AG08395 (cell line): Measurements from ENCODE around the gene RNF207.

Experiments
- DNase-seq: peaks from one replicate; pipeline ENCODE4 v3.0.0; 2012; ENCODE audit warnings: mixed read lengths, low spot score

RNF207 gene

DNA sequence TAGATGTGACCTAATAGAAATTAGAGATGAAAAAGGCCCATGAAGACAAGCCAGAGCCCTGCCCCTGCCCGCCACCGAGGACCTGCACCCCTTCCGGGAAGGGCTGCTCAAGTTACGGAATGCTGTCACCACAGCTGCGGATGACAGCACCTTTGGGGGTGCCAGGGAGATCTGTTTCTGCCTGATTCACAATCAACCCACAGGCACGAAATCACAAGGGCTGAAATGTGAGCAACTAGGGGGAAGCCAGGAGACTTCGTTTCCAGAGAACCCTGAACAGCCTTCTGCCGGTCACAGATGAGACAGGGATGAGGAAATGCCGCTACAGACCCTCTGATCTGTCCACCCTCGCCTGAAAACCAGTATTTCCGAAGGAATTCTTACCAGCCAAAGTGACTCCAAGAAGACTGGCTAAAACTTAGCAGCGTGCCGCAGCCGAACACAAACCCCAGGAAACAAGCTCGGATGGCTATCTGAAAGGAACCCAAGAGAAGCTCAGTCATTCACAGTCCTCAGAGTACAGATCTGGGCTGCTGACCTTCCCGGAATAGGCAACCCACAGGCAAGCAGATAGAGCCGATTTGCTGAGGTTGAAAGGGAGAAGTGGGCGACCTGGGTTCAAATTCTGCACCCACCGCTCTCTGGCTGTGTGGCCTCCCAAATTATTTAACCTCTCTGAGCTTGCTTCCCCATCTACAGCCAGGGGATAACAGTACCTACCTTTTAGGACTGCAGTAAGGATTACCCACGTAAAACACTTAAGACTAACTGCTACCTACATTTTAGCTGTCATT, 28.8 kb downstream of the RNF207 start:
- no peak for DNase-seq

DNA sequence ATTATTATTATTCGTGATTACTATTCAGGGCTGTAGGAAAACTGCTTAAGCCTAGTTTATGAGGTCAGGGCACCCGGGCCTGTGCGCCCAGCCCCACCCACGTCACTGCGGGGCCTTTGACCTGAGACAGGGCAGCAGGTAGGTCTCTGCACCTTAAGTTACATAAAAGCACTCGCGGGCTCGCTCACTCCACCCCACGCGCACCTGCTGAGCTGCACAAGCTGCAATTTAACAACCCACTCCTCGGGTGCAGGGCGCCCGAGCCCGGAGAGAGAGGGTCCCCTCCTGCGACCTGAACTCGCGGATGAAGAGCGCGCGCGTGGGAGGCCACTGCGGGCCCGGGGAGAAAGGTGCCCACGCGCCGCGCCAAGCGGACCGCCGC, 29.4 kb downstream of the RNF207 start:
- DNase-seq: no peak

- DNase-seq: no peak
Observed at GRCh38 chr1:6237093-6237492, 31.2 kb downstream of the RNF207 start.

- DNase-seq: no peak
Observed at GRCh38 chr1:6239213-6239752, 33.4 kb downstream of the RNF207 start.

GRCh38 chr1:6239950-6240768, 34.2 kb downstream of the RNF207 start:
- DNase-seq: peak; percentile 68

- no peak for DNase-seq
Observed at GRCh38 chr1:6241107-6241886, 35.4 kb downstream of the RNF207 start.

DNA sequence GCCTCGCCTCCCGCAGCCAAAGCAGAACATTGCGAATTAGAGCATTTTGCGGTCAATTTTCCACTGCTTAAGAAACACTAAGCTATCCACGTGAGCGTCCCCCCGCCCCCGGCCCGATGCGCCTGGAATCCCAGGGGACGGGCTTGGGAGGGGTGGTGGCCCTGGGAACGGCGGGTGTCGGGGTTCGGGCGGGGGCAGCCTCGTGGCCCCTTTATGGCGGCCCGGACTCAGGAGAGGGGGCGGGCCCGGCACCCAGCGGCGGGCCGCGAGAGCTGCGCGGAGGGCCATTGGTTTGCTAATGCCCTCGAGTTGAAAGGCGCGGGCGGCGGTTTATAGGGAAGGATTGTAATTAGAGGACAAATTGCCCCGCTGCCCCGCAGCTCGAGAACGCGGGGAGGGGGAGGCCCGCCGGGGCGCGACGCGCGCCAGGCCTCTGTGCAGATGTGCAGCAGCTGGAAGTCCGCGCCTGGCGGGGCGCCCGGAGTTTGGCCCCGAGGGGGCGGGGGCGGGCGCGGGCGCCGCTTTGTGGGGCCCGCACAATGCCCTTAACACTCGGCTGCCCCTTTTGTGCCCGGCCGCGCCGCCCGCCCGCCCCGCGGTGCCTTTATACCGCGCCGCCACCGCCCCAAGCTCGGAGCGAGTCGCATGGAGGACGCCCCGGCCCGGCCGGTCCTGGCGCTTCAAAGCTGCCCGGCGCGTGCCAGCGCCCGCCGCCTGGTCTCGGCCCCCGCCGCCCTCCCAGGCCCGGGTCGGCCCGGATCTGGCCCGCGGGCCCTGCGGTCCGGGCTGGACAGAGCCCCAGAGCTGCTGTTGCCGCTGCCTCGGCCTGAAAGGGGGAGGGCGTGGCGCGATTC, 36.2 kb downstream of the RNF207 start:
- DNase-seq: no peak

GRCh38 chr1:6243053-6243834, 37.3 kb downstream of the RNF207 start:
- no peak for DNase-seq

- DNase-seq: no peak
Observed at GRCh38 chr1:6243993-6244392, 38.1 kb downstream of the RNF207 start, which contains the start of gene HES3. HES3 (plus strand) TSS chr1:6244179; CDS start chr1:6244366, 187 bp downstream.

GRCh38 chr1:6244401-6245049, 38.6 kb downstream of the RNF207 start:
- no peak for DNase-seq

DNA sequence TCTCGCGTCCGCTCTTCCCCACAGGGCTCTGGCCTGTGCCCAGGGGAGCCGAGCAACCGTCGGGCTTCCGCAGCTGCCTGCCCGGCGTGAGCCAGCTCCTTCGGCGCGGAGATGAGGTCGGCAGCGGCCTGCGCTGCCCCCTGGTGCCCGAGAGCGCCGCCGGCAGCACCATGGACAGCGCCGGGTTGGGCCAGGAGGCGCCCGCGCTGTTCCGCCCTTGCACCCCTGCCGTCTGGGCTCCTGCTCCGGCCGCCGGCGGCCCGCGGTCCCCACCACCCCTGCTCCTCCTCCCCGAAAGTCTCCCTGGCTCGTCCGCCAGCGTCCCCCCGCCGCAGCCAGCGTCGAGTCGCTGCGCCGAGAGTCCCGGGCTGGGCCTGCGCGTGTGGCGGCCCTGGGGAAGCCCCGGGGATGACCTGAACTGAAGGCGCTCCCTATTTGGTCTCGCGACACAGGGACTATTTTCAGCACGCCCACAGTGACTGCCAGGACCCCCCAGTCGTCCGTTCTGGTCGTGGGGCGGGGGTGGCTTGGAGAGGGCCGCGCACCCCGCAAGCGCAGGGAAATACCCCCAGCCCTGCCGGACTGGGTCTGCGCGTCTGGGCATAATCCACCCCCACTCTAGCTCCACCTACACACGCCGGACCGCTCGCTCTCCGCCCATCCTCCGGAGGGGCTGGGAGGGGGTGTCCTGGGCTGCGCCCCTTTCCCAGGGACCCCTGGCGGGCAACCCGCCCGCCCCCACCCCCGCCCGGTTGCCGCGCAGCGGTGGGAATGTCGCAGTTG, 39.4 kb downstream of the RNF207 start:
- peak; percentile 88 for DNase-seq

DNA sequence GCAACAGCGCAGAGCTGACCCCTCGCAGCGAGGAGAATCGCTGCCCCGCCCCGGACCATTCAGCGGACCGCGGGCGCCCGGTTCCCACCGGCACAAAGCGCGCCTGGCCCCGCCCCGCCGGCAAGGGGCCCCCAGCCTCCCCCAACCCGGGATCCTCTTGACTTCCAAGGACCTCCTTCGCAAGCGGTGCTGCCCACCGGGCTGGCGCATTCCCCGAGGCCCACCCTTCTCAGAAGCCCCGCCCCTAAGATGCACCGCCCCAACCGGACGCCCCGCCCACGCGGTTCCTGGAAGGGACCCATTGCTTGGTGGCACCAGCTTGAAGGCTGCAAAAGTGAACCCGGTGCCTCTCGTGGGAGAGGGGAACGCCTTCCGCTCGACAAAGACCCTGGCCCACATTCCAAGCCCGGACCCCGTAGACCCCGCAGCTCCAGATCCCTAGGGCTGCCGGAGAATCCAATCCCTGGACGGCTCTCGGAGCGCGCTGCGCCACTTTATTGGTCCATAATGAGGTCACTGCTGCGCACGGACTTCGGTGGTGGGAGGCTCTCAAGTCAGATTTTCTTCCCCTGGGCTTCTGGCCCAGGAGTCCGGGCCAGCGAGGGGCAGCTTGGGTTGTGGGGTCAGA, 40.1 kb downstream of the RNF207 start:
- DNase-seq: no peak

DNA sequence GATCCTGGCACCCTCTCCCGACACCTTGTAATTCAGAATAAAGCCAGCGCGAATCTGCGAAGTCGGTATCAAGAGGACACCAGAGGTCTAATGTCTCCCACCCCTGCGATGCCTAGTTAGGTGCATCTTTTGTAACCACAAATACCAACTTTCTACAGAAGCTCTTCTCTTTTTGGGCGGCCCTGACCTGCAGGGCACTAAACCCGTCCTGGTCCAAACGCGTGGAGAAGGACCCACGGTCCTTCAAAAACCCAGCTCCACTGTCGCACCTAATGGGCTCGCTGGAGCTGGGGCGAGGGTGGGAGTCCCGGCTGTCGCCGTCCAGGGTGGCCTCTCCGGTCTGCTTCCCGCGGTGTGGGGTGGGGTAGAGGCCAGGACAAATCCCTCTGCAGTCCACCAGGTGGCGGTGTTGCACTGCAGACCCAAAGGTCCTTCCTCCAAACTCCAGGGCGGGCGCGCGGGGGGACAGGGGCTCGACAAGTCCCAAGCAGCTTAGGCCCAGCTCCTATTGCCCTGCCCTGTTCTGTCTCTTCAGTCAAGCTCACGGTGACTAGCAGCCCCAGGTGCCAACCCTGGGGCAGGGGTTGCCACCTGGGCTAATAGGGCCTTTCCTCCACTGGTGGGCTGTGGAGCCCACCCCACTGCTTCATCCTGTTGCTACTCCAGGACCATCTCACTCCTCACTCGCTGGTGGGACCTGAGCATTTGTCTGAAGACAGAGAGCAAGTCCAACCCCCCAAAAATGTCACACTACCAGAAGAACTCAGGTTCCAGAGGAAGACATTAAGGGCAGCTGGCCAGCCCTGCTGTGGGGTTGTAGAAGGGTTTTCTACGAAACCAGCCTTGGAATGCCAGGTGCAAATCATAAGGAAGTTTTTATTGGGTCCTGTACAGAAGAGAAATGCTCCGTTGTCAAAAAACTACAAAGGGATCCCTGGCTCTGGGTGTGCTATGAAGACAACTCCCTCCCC, 40.9 kb downstream of the RNF207 start:
- DNase-seq: peak; percentile 88

DNA sequence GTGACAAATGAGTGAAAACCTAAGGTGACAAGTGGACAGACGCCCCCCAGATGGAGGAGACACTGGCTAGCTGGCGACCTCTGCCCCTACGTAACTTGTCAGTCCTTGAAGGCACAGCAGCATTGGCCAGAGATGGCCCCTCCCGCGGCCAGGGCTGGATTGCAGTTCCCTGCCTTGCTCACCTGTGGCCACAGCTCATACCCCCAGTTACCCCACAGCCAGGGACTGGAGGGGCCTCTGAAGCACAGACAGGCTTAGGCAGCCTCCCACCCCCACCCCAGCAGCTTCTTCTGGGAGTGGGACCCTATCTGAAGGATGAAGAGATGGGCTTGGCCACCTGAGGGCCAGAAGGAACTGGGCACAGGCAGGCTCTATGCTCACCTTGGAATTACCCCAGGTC, 41.7 kb downstream of the RNF207 start:
- DNase-seq: no peak

DNA sequence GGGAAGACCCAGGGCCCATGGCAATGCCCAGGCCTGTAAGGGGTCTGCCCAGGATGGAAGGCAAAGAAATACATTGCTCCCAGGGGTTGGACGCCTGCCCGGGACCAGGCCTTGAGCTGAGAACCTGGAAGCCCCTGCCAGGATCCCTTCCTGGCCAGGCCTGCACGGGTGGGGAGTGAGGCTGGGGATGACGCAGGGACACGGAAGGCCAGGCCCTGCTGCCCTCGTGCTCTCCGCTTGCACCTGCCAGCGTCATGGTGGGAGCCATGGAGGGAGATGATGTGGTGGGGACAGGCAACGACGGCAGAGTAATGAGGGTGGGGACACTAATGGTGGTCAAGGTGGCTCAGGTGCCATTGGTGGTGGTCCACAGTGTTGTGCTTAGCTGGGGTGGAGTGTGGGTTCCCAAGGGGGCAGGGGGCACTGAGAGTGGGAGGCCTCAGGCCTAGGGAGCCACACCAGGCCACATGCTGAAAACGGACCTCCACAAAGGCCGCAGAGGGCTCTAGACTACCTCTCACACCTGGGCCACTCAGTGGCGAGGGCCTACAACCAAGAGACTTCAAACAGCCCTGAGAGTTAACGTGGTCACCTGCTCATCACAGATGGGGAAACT, 42.4 kb downstream of the RNF207 start:
- no peak for DNase-seq

DNA sequence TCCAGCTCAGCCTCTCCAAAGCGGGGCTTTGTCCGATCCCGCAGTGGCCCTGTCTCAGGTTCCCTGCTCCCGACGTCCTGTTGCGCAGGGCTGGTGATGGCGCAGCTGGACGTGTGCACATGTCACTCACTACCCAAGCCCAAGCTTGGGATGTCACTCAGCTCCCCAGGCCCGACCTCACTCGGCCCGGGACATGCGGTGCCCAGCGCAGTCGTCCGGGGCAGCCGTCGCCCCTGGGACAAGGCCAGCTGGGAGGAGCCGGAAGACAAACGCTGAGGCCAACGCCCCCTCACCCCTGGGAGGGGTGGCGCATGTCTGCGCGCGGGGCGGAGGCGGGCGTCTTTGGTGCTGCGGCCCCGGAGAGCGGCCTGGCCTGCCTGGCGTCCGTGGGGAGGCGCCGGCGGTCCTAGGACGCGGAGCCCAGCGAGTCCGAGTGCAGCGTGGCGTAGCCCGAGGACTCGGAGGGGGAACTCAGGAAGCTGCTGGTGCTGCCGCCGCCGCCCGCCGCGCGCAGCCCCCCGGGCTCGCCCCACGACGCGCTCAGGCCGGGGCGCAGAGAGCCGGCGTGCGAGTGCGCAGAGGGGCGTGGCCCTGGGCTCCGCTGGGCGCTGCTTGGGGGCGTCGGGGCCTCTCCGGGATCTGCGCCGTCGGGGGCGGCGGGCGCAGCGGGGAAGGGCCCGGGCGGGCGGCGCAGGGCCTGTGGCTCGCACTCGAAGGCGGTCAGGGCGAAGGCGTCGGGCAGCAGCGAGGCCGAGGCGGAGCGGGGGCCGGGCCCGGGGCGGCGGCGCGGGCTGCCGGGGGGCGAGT, 43.2 kb downstream of the RNF207 start:
- peak; percentile 59 for DNase-seq
